ENCODE data around the gene BRD9.

BRD9 gene

GRCh38 chr5:821504-821903 is 71.1 kb downstream of the BRD9 start:
- Histone ChIP-seq H3K27ac (replicated peaks) (no peak overlapping the region), H3K4me3 (replicated peaks; ENCODE audit: insufficient read depth, low read length) (no peak overlapping the region), H3K27me3 (ENCODE audit: insufficient read depth, poor library complexity, severe bottlenecking) (peaks cover 10% of the 10 kb centered on the region)
- no peak for TF ChIP-seq GABPA (IDR thresholded peaks at IDR 0.05; ENCODE audit: low read depth)
- no peak for TF ChIP-seq POLR2AphosphoS5 (IDR thresholded peaks at IDR 0.05; ENCODE audit: low read depth)
- TF ChIP-seq REST (IDR thresholded peaks at IDR 0.05; ENCODE audit: insufficient replicate concordance, low read depth): no peak
- TF ChIP-seq CTCF (IDR thresholded peaks at IDR 0.05; ENCODE audit: insufficient read depth, low read length): no peak
- no peak for DNase-seq (ENCODE audit: low read depth in 1 of 2, low spot score in 1 of 2)

- TF ChIP-seq SPI1 (IDR thresholded peaks at IDR 0.05; ENCODE audit: borderline replicate concordance, low read depth) (no peak), POLR2AphosphoS5 (IDR thresholded peaks at IDR 0.05; ENCODE audit: low read depth) (no peak), GABPA (IDR thresholded peaks at IDR 0.05; ENCODE audit: low read depth) (no peak), CTCF (IDR thresholded peaks at IDR 0.05; ENCODE audit: insufficient read depth, low read length) (no peak), REST (IDR thresholded peaks at IDR 0.05; ENCODE audit: insufficient replicate concordance, low read depth) (no peak)
- DNase-seq (ENCODE audit: low read depth in 1 of 2, low spot score in 1 of 2): no peak
- H3K27me3 ChIP-seq (ENCODE audit: insufficient read depth, poor library complexity, severe bottlenecking): peaks cover 10% of the 10 kb centered on the region
- no peak overlapping the region for H3K27ac ChIP-seq (replicated peaks)
- H3K4me3 ChIP-seq (replicated peaks; ENCODE audit: insufficient read depth, low read length): no peak overlapping the region
Measured at GRCh38 chr5:820245-820644, 72.4 kb downstream of the BRD9 start.

- no peak for TF ChIP-seq SPI1 (IDR thresholded peaks at IDR 0.05; ENCODE audit: borderline replicate concordance, low read depth)
- no peak for TF ChIP-seq CTCF (IDR thresholded peaks at IDR 0.05; ENCODE audit: insufficient read depth, low read length)
- no peak for TF ChIP-seq REST (IDR thresholded peaks at IDR 0.05; ENCODE audit: insufficient replicate concordance, low read depth)
- no peak for TF ChIP-seq GABPA (IDR thresholded peaks at IDR 0.05; ENCODE audit: low read depth)
- no peak for TF ChIP-seq POLR2AphosphoS5 (IDR thresholded peaks at IDR 0.05; ENCODE audit: low read depth)
- no peak for DNase-seq (ENCODE audit: low read depth in 1 of 2, low spot score in 1 of 2)
- Histone ChIP-seq H3K4me3 (replicated peaks; ENCODE audit: insufficient read depth, low read length) (no peak overlapping the region), H3K27ac (replicated peaks) (no peak overlapping the region), H3K27me3 (ENCODE audit: insufficient read depth, poor library complexity, severe bottlenecking) (peaks cover 10% of the 10 kb centered on the region)
Measured at GRCh38 chr5:819078-819477, 73.5 kb downstream of the BRD9 start.

All from HL-60 (cell line).